ENCODE data around the gene NEXN. TPM values are rescaled to one million over a fixed set of nuclear protein-coding genes. Genes with fewer than 3 reads are reported as not detected.
A peak's percentile ranks its signal among the peaks of the same experiment; 100 is the strongest.

Gene NEXN
- total RNA-seq, 2 experiments from 2014 or later = not detected

DNA sequence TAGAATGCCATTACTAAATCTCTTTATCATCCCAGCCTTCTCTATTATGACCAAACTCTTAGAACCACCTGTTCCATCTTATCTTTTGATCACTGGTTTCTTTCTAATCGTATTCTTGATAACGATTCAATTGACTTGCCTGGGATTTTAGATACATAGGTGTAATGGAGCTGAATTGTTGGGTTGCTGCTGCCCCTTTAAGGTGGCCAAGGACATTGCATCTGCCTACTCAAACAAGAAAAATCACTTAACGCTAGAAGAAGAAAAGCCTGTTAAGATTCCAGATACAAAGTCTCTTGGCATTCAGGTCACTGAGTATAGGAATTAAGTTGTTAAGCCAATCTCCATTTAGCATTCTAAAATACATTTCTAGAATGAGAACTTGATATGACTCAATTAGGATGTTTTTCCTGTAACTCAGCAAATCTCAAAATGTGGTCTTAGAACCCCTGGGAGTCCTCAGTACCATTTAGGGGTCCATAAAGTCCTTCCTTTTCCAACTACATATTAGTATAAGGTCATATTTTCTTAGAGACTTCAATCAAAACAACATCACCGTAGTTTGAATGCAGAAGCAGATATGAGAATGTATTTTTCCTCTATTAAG, 12.4 kb downstream of the NEXN start:
- H3K79me2 ChIP-seq (ENCODE audit: insufficient read depth, low read depth, low read length) = no peaks in the 10 kb centered on the region
- H4K20me1 ChIP-seq (ENCODE audit: insufficient read depth, low read length) = no peaks in the 10 kb centered on the region
- no peak overlapping the region for H3K4me3 ChIP-seq (ENCODE audit: low read depth, low read length, poor library complexity, severe bottlenecking)
- no peaks in the 10 kb centered on the region for H3K36me3 ChIP-seq (ENCODE audit: insufficient read depth, low read length)
- no peak for TF ChIP-seq EZH2phosphoT487 (IDR thresholded peaks at IDR 0.05; ENCODE audit: borderline replicate concordance, low read depth, low read length)
- TF ChIP-seq, protein P1, sequence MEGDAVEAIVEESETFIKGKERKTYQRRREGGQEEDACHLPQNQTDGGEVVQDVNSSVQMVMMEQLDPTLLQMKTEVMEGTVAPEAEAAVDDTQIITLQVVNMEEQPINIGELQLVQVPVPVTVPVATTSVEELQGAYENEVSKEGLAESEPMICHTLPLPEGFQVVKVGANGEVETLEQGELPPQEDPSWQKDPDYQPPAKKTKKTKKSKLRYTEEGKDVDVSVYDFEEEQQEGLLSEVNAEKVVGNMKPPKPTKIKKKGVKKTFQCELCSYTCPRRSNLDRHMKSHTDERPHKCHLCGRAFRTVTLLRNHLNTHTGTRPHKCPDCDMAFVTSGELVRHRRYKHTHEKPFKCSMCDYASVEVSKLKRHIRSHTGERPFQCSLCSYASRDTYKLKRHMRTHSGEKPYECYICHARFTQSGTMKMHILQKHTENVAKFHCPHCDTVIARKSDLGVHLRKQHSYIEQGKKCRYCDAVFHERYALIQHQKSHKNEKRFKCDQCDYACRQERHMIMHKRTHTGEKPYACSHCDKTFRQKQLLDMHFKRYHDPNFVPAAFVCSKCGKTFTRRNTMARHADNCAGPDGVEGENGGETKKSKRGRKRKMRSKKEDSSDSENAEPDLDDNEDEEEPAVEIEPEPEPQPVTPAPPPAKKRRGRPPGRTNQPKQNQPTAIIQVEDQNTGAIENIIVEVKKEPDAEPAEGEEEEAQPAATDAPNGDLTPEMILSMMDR (conservative IDR thresholded peaks at IDR 0.05; ENCODE audit: low read length) = peak; percentile 96
- H3K9me3 ChIP-seq (ENCODE audit: low read length) = no peaks in the 10 kb centered on the region
- ChIA-PET POLR2A (interaction anchor here (0.5 to 1.2 kb wide), 3 partner anchors 55 to 80 kb away, joined by 3 to 5 read pairs (median 3); no protein-coding TSS in a partner anchor), CTCF (ENCODE audit: unreplicated experiment) (no interaction called here)
- BruUV-seq (replicated peaks) = no TSS peak
- DNase-seq (ENCODE audit: low spot score) = peak; percentile 61
- intact Hi-C loops (cut with micrococcal nuclease; ENCODE audit: unreplicated experiment) = loop anchor here (1.0 to 10.0 kb wide), 7 partner anchors 75 to 748 kb away; partner anchors contain the start of gene ZZZ3
- no peak overlapping the region for H3K27ac ChIP-seq (ENCODE audit: low read depth, low read length, poor library complexity, severe bottlenecking)
- H3K9me2 ChIP-seq (ENCODE audit: insufficient read depth, low read length) = no peaks in the 10 kb centered on the region
- no peak overlapping the region for H2AFZ ChIP-seq (ENCODE audit: low read length)
- H3K4me2 ChIP-seq (ENCODE audit: low read length) = no peak overlapping the region
- H3K4me1 ChIP-seq (ENCODE audit: insufficient read depth, low read length, poor library complexity, severe bottlenecking) = no peaks in the 10 kb centered on the region

DNA sequence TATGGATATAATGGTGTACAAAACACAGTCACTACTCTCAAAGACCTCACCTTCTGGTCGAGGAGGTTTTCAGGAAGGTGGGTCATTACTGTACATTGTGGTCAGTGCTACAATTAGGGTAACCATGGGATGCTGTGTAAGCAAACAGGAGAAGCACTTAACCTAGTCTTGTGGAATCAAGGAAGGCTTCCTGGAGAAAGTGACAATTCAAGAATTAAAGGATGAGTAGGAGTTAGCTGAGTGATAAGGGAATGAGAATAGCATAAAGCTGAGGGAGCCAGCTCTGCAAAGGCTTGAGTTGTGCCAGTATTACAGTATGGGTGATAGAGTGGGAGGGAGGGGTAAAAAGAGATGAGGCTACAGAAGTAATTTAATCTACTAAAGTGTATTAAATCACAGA, 17.2 kb downstream of the NEXN start:
- POLR2A ChIA-PET = interaction anchor here (0.6 to 1.2 kb wide), 4 partner anchors 28 to 1061 kb away, joined by 3 read pairs; no protein-coding TSS in a partner anchor
- intact Hi-C loops (cut with micrococcal nuclease; ENCODE audit: unreplicated experiment) = loop anchor here (10.0 kb wide), 2 partner anchors 191 to 361 kb away; no protein-coding TSS in a partner anchor
- Histone ChIP-seq H3K36me3 (ENCODE audit: insufficient read depth, low read length) (no peaks in the 10 kb centered on the region), H3K4me1 (ENCODE audit: insufficient read depth, low read length, poor library complexity, severe bottlenecking) (no peaks in the 10 kb centered on the region), H2AFZ (ENCODE audit: low read length) (no peak overlapping the region), H3K27ac (ENCODE audit: low read depth, low read length, poor library complexity, severe bottlenecking) (no peak overlapping the region), H3K79me2 (ENCODE audit: insufficient read depth, low read depth, low read length) (no peaks in the 10 kb centered on the region), H3K9me2 (ENCODE audit: insufficient read depth, low read length) (no peaks in the 10 kb centered on the region), H4K20me1 (ENCODE audit: insufficient read depth, low read length) (no peaks in the 10 kb centered on the region), H3K4me2 (ENCODE audit: low read length) (no peak overlapping the region), H3K4me3 (ENCODE audit: low read depth, low read length, poor library complexity, severe bottlenecking) (no peak overlapping the region), H3K9me3 (ENCODE audit: low read length) (no peaks in the 10 kb centered on the region)
- DNase-seq (ENCODE audit: low spot score) = no peak
- no TSS peak for BruUV-seq (replicated peaks)
- CTCF ChIA-PET (ENCODE audit: unreplicated experiment) = no interaction called here
- TF ChIP-seq EZH2phosphoT487 (IDR thresholded peaks at IDR 0.05; ENCODE audit: borderline replicate concordance, low read depth, low read length) = no peak
- TF ChIP-seq, protein P1 (conservative IDR thresholded peaks at IDR 0.05; ENCODE audit: low read length) = no peak

DNA sequence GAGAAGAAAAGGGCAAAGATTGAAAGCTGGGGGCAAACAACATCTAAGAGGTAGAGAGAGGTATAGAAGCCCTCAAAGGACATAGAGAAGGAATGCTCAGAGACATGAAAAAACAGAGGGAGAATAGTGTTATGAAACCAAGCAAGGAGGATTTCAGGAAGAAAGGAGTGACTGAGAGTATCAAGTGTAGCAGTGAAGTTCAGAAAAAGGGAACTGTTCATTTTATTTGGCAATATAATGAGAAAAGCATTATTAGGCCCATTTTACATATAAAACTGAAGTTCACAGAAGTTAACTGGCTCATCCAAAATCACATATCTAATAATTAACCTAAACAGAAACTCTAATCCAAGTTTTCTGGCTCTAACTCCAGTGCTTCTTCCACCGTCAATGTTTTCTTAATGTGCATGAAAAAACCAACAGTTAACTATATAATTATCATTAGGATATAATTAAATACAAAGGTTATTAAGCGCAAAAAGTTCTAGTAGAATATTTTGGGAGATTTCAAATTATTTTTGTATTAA, 17.7 kb downstream of the NEXN start:
- no peaks in the 10 kb centered on the region for H3K79me2 ChIP-seq (ENCODE audit: insufficient read depth, low read depth, low read length)
- H3K4me2 ChIP-seq (ENCODE audit: low read length) = no peak overlapping the region
- H3K27ac ChIP-seq (ENCODE audit: low read depth, low read length, poor library complexity, severe bottlenecking) = no peak overlapping the region
- no peak for DNase-seq (ENCODE audit: low spot score)
- H3K9me3 ChIP-seq (ENCODE audit: low read length) = no peaks in the 10 kb centered on the region
- ChIA-PET POLR2A (interaction anchor here (0.6 to 1.2 kb wide), 3 partner anchors 29 to 1061 kb away, joined by 3 read pairs; no protein-coding TSS in a partner anchor), CTCF (ENCODE audit: unreplicated experiment) (no interaction called here)
- H2AFZ ChIP-seq (ENCODE audit: low read length) = no peak overlapping the region
- intact Hi-C loops (cut with micrococcal nuclease; ENCODE audit: unreplicated experiment) = loop anchor here (10.0 kb wide), 2 partner anchors 191 to 361 kb away; no protein-coding TSS in a partner anchor
- no peaks in the 10 kb centered on the region for H4K20me1 ChIP-seq (ENCODE audit: insufficient read depth, low read length)
- BruUV-seq (replicated peaks) = no TSS peak
- no peaks in the 10 kb centered on the region for H3K9me2 ChIP-seq (ENCODE audit: insufficient read depth, low read length)
- no peaks in the 10 kb centered on the region for H3K36me3 ChIP-seq (ENCODE audit: insufficient read depth, low read length)
- H3K4me3 ChIP-seq (ENCODE audit: low read depth, low read length, poor library complexity, severe bottlenecking) = no peak overlapping the region
- H3K4me1 ChIP-seq (ENCODE audit: insufficient read depth, low read length, poor library complexity, severe bottlenecking) = no peaks in the 10 kb centered on the region
- TF ChIP-seq, protein P1 (conservative IDR thresholded peaks at IDR 0.05; ENCODE audit: low read length) = no peak
- no peak for TF ChIP-seq EZH2phosphoT487 (IDR thresholded peaks at IDR 0.05; ENCODE audit: borderline replicate concordance, low read depth, low read length)

All from OCI-LY7 (cell line).